ENCODE results near the gene TAF10. TPM values are rescaled to one million over a fixed set of nuclear protein-coding genes. Genes with fewer than 3 reads are reported as not detected.

TAF10 gene
- total RNA-seq, 1 donor from 2014 or later = 112 TPM

- Histone ChIP-seq H3K27me3 (ENCODE audit: low read depth) (no peaks in the 10 kb centered on the region), H3K4me1 (peaks cover 49% of the 10 kb centered on the region), H3K9me3 (no peaks in the 10 kb centered on the region), H3K27ac (peak overlapping the region; percentile 78), H3K4me3 (no peak overlapping the region), H3K36me3 (peaks cover 34% of the 10 kb centered on the region)
- intact Hi-C loops (cut with DNase I) = no loop called here
- no peak for DNase-seq
- no peak for TF ChIP-seq CTCF (IDR thresholded peaks at IDR 0.05)
- no peak for ATAC-seq
These were observed 22.5 kb upstream of the TAF10 start for GRCh38 chr11:6634534-6634933.

DNA sequence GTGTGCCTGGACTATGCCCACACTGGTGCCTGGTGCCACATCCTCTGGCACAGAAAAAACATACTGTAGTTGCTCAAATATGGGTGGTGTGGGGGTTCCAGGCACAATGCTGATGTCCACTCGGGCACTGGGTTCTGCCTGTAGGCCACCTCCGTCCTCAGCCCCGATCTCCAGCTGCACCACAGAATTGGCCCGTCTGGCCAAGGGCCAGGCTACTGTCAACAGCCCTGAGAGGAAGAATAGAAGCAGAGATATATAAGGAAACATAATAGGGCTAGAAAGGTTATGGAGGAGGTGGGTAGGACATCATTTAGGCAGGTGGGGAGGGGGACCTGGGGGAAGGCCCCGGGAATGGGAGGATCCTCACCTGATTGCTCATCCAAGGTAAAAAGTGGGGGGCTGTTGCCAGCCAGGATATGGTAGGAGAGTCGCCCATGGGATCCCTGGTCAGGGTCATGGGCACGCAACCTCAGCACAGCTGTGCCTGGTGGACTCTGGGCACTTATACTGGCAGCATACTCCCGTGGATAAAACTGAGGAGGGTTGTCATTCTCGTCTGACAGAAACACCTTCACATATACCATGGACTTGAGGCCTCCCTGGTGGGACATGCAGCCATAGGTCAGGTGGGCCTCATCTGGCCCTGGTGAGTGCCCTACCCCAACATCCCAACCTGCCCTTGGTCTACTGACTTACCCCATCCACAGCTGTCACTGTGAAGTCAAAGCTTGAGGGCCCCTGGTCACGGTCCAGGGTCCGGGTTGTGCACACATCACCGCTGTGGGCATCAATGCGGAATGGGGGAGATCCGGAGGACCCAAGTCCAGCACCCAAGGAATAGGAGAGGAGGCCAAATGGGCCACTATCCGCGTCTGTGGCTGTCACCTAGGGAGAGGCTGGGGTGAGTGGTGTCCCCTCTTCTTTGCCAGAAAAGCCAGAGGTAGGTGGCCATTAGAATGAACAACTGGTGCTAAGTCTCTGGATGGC is 21.7 kb upstream of the TAF10 start:
- no peak for TF ChIP-seq CTCF (IDR thresholded peaks at IDR 0.05)
- DNase-seq = no peak
- H3K4me1 ChIP-seq = peaks cover 46% of the 10 kb centered on the region

GRCh38 chr11:6632116-6633073 is 20.4 kb upstream of the TAF10 start:
- TF ChIP-seq CTCF (IDR thresholded peaks at IDR 0.05) = no peak
- no peaks in the 10 kb centered on the region for H3K9me3 ChIP-seq
- no peak overlapping the region for H3K4me3 ChIP-seq
- H3K36me3 ChIP-seq = peaks cover 49% of the 10 kb centered on the region
- ATAC-seq (no peak), DNase-seq (no peak)
- peaks cover 32% of the 10 kb centered on the region for H3K4me1 ChIP-seq
- intact Hi-C loops (cut with DNase I) = no loop called here
- no peaks in the 10 kb centered on the region for H3K27me3 ChIP-seq (ENCODE audit: low read depth)
- H3K27ac ChIP-seq = no peak overlapping the region

More for the DNA sequence above, 21.7 kb upstream of the TAF10 start:
- H3K27ac ChIP-seq = peak overlapping the region; percentile 78
- no peaks in the 10 kb centered on the region for H3K27me3 ChIP-seq (ENCODE audit: low read depth)
- no peak for ATAC-seq
- intact Hi-C loops (cut with DNase I) = no loop called here
- H3K4me3 ChIP-seq = no peak overlapping the region
- H3K9me3 ChIP-seq = no peaks in the 10 kb centered on the region
- peaks cover 42% of the 10 kb centered on the region for H3K36me3 ChIP-seq

DNA sequence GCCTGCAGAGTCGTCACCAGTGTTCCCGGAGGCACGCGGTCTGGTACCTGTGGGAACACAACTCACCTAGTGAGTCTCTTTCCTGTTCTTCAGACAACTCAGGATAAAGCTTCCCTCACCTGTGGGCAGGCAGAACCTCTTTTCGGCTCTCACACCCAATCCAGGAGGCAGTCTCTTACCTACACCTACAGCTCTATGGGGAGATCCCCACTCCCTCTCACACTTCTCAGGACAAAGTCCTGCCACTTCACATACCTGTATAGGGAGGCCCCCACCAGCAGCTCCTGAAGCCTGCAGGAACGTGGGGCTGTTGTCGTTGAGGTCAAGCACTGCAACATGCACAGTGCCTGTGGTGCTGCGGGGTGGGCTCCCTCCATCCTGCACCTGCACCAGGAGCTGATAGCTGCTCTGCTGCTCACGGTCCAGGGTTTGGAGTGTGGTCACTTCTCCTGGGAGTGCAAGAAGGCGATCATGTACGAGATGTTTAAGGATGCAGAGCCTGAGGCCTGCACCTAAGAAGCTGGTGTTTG is 19.4 kb upstream of the TAF10 start:
- H3K9me3 ChIP-seq = no peaks in the 10 kb centered on the region
- no peak overlapping the region for H3K27ac ChIP-seq
- peaks cover 23% of the 10 kb centered on the region for H3K4me1 ChIP-seq
- TF ChIP-seq CTCF (IDR thresholded peaks at IDR 0.05) = no peak
- peaks cover 59% of the 10 kb centered on the region for H3K36me3 ChIP-seq
- intact Hi-C loops (cut with DNase I) = no loop called here
- no peaks in the 10 kb centered on the region for H3K27me3 ChIP-seq (ENCODE audit: low read depth)
- DNase-seq = no peak
- no peak for ATAC-seq
- H3K4me3 ChIP-seq = no peak overlapping the region

DNA sequence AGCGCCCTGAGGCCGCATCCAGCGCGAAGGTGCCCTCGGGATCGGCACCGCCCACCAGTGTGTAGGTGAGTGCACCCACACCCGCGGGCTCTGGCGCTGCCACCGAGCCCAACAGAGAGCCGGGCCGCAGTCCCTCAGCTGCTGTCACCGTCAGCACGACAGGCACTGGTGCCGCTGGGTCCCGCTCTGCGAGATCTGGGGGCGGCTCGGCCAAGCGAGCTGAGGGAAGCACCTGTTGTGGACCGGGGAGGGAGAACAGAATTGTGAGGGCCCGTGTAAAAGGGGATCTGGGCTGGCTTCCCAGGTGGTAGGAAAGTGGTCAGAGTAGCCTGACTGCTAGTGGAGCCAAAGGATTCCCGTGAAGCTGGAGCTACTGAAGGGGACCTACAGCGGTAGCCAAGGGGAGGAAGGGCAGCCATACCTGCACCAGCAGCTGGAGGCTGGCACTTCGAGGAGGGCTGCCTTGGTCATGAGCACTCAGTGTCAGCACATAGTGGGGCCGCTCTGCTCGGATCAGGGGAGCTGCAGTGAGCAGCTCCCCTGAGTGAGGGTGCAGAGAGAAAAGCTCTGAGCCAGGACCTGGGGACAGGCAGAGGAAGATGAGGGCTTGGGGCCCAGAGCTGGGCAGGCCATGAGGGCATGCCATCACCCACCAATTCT is 18.7 kb upstream of the TAF10 start:
- Histone ChIP-seq H3K36me3 (peaks cover 65% of the 10 kb centered on the region), H3K4me1 (peaks cover 16% of the 10 kb centered on the region), H3K27me3 (ENCODE audit: low read depth) (no peaks in the 10 kb centered on the region), H3K4me3 (peak overlapping the region; percentile 32), H3K27ac (no peak overlapping the region), H3K9me3 (no peaks in the 10 kb centered on the region)
- TF ChIP-seq CTCF (IDR thresholded peaks at IDR 0.05) = no peak
- intact Hi-C loops (cut with DNase I) = no loop called here
- ATAC-seq = peak in 1 of 2 donors; percentile 18
- no peak for DNase-seq
